Muscle layer of duodenum (tissue), 2 donors: Measurements from ENCODE around the gene UBTD2.

Experiments
- H3K27ac ChIP-seq: one replicate; pipeline ENCODE4 v1.7.0; 2013; ENCODE audit warnings: mild to moderate bottlenecking, low read length
- H3K27me3 ChIP-seq: one replicate; pipeline ENCODE4 v1.7.0; 2013; ENCODE audit warnings: low read depth, mild to moderate bottlenecking, control low read depth, low read length
- H3K36me3 ChIP-seq, 2 donors: one replicate each; pipeline ENCODE4 v1.7.0; 2013; ENCODE audit warnings: low read length in 2 of 2, control low read depth in 1 of 2, mild to moderate bottlenecking in 1 of 2; ENCODE audit not compliant: insufficient read depth in 2 of 2, control insufficient read depth in 1 of 2
- H3K4me1 ChIP-seq, 2 donors: one replicate each; pipeline ENCODE4 v1.7.0; 2013; ENCODE audit warnings: low read length in 2 of 2, mild to moderate bottlenecking in 2 of 2, control low read depth in 1 of 2, moderate library complexity in 1 of 2; ENCODE audit not compliant: insufficient read depth in 2 of 2, control insufficient read depth in 1 of 2
- H3K4me3 ChIP-seq, 2 donors: one replicate each; pipeline ENCODE4 v1.7.0; 2013; ENCODE audit warnings: low read length in 2 of 2, low read depth in 1 of 2, mild to moderate bottlenecking in 1 of 2
- H3K9me3 ChIP-seq, 2 donors: one replicate each; pipeline ENCODE4 v1.7.0; 2013; ENCODE audit warnings: low read length in 2 of 2, control low read depth in 1 of 2, mild to moderate bottlenecking in 1 of 2; ENCODE audit not compliant: control insufficient read depth in 1 of 2
- donor health status: healthy.

The UBTD2 gene

DNA sequence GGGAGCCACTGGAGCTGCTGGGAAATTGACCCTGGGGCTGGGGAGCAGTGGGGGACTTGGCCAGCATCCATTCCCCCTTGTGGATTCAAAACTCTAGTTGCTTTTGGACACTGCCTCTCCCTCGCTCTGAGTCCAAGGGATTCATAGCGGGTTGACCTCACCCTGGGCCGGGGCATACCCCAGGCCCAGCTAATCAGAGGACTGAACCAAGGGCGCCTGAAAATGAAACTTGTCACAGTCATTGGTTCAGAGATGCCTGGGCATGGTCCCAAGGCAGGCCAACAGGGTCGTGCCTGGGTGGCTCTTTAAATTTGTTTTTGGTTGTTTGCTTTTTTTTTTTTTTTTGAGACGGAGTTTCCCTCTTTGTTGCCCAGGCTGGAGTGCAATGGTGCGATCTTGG lies 118.1 kb downstream of the UBTD2 start:
- no peaks in the 10 kb centered on the region for H3K9me3 ChIP-seq
- H3K4me3 ChIP-seq, result no peak overlapping the region
- no peaks in the 10 kb centered on the region for H3K36me3 ChIP-seq
- H3K27me3 ChIP-seq, result no peaks in the 10 kb centered on the region
- H3K4me1 ChIP-seq, result peaks cover 0 to 7% of the 10 kb centered on the region in 2 donors
- no peak overlapping the region for H3K27ac ChIP-seq

DNA sequence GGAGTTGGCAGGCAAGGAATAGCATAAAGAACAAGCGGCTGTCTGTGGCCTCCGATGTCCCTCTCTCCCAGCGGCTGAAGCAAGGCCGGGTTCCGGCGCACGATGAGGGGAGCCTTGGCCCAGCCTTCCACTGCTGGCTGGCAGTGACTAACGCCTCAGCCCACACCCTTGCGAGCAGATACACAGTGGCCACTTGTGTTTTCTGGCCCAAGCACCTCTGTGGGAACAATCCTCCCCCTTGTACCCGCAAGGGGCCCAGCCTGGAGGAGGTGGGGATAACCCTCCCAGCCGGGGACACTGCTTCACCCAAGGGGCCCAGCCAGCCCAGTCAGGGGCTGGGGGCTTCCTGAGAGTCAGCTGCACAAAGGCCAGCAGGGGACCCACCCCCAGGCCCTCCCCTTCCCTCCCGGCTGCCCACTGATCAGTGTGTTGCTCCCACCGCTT lies 118.8 kb downstream of the UBTD2 start:
- Histone ChIP-seq H3K27ac (no peak overlapping the region), H3K27me3 (no peaks in the 10 kb centered on the region), H3K9me3 (no peaks in the 10 kb centered on the region), H3K4me3 (no peak overlapping the region), H3K36me3 (no peaks in the 10 kb centered on the region), H3K4me1 (peaks cover 0 to 7% of the 10 kb centered on the region in 2 donors)

DNA sequence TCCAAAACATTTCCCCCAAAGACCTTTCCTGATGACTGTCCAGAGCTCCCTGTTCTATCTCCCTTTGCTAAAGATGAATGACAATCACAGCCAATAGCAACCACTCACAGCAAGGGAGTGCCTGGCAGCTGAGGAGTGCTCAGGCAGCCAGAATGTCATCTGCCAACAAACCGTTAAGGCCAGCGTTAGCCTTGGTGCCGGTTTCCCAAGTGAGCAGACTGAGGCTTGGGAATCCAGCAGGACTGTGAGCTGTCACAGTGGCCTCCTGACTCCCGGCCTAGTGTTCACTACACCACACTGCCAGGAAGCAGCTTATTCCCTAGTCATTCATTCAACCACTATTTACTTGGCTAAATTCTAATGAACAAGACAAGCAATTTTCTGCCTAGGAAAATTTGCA lies 120.2 kb downstream of the UBTD2 start:
- no peaks in the 10 kb centered on the region for H3K9me3 ChIP-seq
- H3K27me3 ChIP-seq, result no peaks in the 10 kb centered on the region
- no peak overlapping the region for H3K4me3 ChIP-seq
- H3K4me1 ChIP-seq, result peaks cover 0 to 5% of the 10 kb centered on the region in 2 donors
- H3K27ac ChIP-seq, result no peak overlapping the region
- no peaks in the 10 kb centered on the region for H3K36me3 ChIP-seq

DNA sequence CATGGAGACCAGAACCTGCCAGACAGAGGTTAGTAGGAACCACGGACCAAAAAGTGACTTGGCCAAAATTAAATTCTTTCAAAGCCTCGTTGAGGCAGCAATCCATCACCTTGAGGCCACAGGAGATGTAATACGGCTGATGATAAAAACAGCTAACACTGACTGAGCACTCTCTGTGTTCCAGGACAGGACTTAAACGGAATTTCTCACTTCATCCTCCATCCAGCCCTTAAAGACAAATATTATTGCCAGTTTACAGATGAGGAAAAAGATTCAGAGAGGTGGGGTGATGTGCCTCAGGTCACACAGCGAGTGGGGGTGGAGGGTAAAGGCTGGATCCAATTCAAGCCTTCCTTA lies 120.6 kb downstream of the UBTD2 start:
- Histone ChIP-seq H3K27ac (no peak overlapping the region), H3K4me1 (peaks cover 0 to 3% of the 10 kb centered on the region in 2 donors), H3K27me3 (no peaks in the 10 kb centered on the region), H3K36me3 (no peaks in the 10 kb centered on the region), H3K9me3 (no peaks in the 10 kb centered on the region), H3K4me3 (no peak overlapping the region)

DNA sequence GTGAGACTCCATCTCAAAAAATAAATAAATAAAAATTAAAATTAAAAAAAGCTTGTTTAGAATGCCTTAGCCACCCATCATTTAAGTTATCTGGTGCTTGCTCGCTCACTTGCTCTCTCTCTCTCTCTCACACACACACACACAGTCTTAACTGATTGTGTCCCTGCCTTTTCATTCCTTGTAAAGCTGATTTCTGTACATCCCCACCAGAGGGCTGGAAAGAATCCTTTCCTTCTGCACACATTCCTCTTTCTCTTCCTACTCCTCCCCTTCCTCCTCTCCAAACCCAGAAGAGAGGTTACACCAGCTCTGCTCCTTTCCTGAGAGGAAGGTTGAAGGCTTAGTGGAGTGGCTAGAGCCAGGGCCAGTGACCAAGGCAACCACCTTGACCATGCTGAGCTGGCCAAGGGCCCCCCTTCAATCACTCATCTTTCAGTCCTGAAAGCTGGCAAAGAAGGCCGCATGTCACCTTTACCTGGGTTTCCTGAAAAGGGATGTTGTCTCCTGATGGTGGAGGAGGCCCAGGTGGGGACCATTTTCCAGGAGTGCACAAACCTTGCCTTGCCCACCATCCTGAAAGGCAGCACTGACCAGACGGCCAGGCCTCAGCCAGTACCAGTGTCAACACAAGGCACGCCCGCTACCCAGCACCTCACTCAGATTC lies 121.1 kb downstream of the UBTD2 start:
- H3K36me3 ChIP-seq, result no peaks in the 10 kb centered on the region
- H3K4me3 ChIP-seq, result no peak overlapping the region
- H3K4me1 ChIP-seq, result peaks cover 0 to 3% of the 10 kb centered on the region in 2 donors
- H3K9me3 ChIP-seq, result no peaks in the 10 kb centered on the region
- H3K27me3 ChIP-seq, result no peaks in the 10 kb centered on the region
- H3K27ac ChIP-seq, result no peak overlapping the region

DNA sequence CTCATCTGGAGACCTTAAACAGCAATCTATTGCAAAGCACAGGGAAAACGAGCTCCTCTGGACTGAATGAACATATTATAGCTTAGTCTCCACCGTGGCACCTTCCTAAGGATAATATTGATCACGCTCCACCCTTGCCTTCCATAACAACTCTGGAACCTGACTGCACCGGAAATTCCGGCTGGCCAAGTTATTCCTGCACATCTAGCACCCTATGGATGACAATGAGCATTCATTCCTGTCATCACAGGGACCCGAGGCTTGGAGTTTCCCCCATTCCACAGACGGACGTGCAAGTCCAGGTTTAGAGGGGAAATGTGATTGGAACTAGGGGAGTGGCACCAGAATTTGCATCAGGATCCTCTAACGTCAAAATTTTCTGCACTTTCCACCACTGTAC lies 123.1 kb downstream of the UBTD2 start:
- Histone ChIP-seq H3K9me3 (no peaks in the 10 kb centered on the region), H3K27me3 (no peaks in the 10 kb centered on the region), H3K36me3 (peaks cover 5 to 8% of the 10 kb centered on the region in 2 donors), H3K4me1 (peaks cover 0 to 3% of the 10 kb centered on the region in 2 donors), H3K4me3 (no peak overlapping the region), H3K27ac (no peak overlapping the region)
